Measurements from ENCODE around the gene LRRC70.

LRRC70 gene, protein sequence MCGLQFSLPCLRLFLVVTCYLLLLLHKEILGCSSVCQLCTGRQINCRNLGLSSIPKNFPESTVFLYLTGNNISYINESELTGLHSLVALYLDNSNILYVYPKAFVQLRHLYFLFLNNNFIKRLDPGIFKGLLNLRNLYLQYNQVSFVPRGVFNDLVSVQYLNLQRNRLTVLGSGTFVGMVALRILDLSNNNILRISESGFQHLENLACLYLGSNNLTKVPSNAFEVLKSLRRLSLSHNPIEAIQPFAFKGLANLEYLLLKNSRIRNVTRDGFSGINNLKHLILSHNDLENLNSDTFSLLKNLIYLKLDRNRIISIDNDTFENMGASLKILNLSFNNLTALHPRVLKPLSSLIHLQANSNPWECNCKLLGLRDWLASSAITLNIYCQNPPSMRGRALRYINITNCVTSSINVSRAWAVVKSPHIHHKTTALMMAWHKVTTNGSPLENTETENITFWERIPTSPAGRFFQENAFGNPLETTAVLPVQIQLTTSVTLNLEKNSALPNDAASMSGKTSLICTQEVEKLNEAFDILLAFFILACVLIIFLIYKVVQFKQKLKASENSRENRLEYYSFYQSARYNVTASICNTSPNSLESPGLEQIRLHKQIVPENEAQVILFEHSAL

DNA sequence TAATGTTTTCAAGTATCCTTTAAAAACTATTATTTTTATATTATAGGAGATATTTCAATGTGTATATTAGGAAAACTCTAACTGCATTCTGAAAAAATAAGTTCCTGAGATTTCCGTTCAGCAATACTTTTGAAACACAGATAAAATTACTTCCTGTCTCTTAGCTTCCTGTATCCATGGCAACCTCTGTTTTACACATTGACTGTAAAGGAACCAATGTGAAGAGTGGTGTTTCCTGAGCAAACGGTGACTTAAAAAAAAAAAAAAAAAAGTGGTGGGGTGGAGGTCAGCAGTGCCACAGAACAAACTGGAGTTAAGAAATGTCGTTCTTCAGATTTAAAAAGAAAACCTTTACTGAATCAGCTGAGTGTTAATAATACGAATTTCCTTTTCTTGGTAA lies at the start of gene LRRC70:
TSS of gene LRRC70 (plus strand) at position 280 of the 400 bp plus-strand sequence. CDS start 620 bp downstream, outside the sequence.
- TF ChIP-seq, protein P1, sequence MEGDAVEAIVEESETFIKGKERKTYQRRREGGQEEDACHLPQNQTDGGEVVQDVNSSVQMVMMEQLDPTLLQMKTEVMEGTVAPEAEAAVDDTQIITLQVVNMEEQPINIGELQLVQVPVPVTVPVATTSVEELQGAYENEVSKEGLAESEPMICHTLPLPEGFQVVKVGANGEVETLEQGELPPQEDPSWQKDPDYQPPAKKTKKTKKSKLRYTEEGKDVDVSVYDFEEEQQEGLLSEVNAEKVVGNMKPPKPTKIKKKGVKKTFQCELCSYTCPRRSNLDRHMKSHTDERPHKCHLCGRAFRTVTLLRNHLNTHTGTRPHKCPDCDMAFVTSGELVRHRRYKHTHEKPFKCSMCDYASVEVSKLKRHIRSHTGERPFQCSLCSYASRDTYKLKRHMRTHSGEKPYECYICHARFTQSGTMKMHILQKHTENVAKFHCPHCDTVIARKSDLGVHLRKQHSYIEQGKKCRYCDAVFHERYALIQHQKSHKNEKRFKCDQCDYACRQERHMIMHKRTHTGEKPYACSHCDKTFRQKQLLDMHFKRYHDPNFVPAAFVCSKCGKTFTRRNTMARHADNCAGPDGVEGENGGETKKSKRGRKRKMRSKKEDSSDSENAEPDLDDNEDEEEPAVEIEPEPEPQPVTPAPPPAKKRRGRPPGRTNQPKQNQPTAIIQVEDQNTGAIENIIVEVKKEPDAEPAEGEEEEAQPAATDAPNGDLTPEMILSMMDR (IDR thresholded peaks at IDR 0.05), result no peak

DNA sequence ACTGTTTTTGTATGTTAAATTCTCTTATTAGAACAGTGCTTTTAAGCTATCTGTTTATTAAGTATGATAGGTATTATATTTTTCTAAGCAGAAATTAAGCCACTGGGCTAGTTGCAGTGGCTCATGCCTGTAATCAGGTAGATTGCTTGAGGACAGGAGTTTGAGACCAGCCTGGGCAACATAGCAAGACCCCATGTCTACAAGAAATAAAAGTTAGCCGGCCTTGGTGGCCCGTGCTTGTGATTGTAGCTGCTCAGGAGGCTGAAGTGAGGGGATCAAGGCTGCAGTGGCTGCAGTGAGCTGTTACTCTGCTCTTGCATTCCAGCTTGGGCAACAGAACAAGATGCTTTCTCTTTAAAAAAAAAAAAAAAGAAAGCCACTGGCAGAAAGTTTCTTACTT lies 45.0 kb upstream of the LRRC70 start:
- TF ChIP-seq, protein P1 (IDR thresholded peaks at IDR 0.05), result no peak

DNA sequence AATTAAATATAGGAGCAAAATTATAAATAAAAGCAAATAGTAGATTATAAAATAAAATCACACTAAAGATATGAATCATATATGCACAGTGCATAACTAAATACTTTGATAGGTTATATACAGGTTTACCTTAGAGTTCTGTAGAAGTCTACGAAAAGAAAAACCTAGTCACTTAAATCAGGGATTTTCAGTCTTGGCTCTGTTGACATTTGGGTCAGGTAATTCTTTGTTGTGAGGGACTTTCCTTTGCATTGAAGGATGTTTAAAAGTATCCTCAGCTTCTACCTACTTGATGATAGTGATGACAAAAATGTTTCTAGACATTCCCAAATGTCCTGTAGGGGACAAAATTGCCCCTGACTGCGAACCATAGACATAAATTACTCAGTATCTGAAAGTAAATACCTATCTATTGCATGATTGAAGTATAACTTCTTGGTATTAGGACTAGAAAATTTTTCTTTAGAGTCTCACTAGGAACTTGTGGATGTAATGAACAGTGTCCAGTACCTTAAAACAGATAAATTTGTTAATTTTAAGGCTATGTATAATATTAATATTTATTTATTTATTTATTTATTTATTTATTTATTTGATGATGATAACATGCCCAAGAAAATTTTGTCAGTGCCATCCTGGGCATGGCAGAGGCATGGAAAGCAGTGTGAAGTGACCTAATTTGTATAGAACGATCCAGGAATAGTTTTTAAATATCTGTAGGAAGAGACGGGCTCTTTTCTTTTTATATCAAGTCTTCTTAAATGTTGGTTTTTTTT lies 44.0 kb upstream of the LRRC70 start:
- TF ChIP-seq, protein P1 (IDR thresholded peaks at IDR 0.05), result no peak

DNA sequence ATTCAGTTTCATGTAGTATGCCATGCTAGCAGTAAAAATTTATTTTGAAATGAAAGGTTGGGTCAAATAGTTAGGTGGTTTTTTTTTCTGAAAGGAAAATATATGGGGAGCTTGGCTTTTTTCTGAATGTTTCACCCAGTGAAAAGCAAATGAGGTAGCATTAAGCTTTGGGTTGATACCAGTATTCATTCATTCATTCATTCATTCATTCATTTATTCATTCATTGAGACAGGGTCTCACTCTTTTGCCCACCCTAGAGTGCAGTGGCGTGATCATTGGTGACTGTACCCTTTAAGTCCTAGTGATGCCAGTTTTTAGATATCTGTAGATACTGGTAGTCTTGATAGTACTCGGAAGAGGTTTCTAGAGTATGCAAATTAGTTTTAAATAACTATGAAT lies 42.4 kb upstream of the LRRC70 start:
- TF ChIP-seq, protein P1 (IDR thresholded peaks at IDR 0.05), result no peak

DNA sequence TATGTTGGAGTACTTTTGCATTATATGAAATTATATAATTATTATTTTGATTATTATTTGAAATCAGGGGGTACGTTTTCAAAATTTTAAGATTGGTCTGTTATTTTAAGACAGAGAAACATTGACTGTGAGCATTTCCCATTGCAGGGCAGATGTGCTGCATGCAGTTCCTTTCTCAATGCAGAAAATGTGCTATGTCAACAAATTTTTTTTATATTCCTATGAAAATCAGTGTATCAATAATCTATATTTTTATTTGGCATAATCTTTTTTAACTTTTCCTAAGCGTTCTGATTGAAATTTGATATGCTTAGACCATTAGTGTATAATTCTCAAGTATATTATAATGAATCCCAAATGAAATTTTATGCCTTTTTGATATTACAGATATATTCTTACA lies 41.8 kb upstream of the LRRC70 start:
- TF ChIP-seq, protein P1 (IDR thresholded peaks at IDR 0.05), result no peak

- TF ChIP-seq, protein P1 (IDR thresholded peaks at IDR 0.05), result no peak
Measured at GRCh38 chr5:62538017-62538942, 40.3 kb upstream of the LRRC70 start.

DNA sequence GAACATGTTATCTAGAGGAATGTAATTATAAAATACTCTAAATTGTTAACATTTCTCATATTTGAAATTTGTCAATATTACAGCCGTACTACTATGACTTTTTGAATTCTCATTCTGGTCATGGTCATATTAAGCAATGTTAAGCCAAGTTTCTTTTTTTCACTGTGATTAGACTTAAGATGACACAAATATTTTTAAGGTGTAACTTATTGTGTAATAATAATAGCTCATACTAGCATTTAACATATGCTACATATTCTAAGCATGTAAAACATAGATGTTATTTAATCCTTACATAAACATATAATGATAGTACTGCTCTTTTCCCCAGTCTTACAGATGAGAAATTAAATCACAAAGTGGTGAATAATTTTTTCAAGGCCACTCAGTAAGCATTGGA lies 35.9 kb upstream of the LRRC70 start:
- TF ChIP-seq, protein P1 (IDR thresholded peaks at IDR 0.05), result no peak
